ENCODE results near the gene TOPORS.

DNA sequence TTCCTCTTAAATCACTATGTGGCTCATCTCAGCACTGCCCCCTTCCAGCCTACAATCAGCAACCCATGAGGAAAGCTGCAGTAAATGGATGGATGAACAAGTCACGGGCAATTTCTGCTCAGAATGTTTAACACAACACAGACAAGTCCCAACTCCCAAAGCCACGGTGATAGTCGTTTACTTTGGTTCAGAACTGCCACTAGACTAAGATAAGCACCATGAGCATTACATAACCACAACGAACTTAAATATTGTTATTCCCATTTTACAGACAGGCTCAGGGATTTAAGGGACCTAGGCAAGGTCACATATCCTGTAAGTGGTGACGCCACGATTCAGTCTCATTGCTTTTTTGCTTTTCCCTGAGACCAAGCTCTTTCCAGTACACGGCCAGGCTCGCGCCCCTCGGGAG is 2.2 kb downstream of the TOPORS start:
- TF ChIP-seq EZH2 (IDR thresholded peaks at IDR 0.05; ENCODE audit: insufficient read depth, poor library complexity, severe bottlenecking) (no peak), EZH2phosphoT487 (IDR thresholded peaks at IDR 0.05; ENCODE audit: insufficient read depth, low read depth) (no peak)
